Glutamatergic neuron (in vitro differentiated cells): ENCODE results near the gene TRIO. TPM values are rescaled to one million over a fixed set of nuclear protein-coding genes. Genes with fewer than 3 reads are reported as not detected.

ENCODE experiments used
- DNase-seq: peaks from one replicate; pipeline ENCODE4 v3.0.0; 2022
- H3K27ac Mint-ChIP-seq: one replicate; pipeline ENCODE4 v1.8.0; 2020; ENCODE audit warnings: mild to moderate bottlenecking, mixed read lengths, inconsistent platforms; ENCODE audit not compliant: unreplicated experiment
- H3K27me3 Mint-ChIP-seq: one replicate; pipeline ENCODE4 v1.8.0; 2020; ENCODE audit warnings: mild to moderate bottlenecking, moderate library complexity, mixed read lengths, inconsistent platforms; ENCODE audit not compliant: unreplicated experiment
- H3K36me3 Mint-ChIP-seq: one replicate; pipeline ENCODE4 v1.8.0; 2020; ENCODE audit warnings: mild to moderate bottlenecking, mixed read lengths, inconsistent platforms; ENCODE audit not compliant: unreplicated experiment
- H3K4me1 Mint-ChIP-seq: one replicate; pipeline ENCODE4 v1.8.0; 2020; ENCODE audit warnings: mild to moderate bottlenecking, low read depth, mixed read lengths, inconsistent platforms; ENCODE audit not compliant: unreplicated experiment
- H3K4me3 Mint-ChIP-seq: one replicate; pipeline ENCODE4 v1.8.0; 2020; ENCODE audit warnings: mild to moderate bottlenecking, mixed read lengths, inconsistent platforms; ENCODE audit not compliant: unreplicated experiment
- H3K9me3 Mint-ChIP-seq: one replicate; pipeline ENCODE4 v1.8.0; 2020; ENCODE audit warnings: mild to moderate bottlenecking, moderate library complexity, mixed read lengths, inconsistent platforms; ENCODE audit not compliant: unreplicated experiment
- total RNA-seq: library from RNA; stranded (reverse); fragmentation: NEBNext Ultra II Directional; extraction: Animal tissue kit (Norgen Biotek cat#: 25700); gene quantifications from one replicate; pipeline ENCODE4 v1.2.1, GENCODE V29; 2021; ENCODE audit not compliant: unreplicated experiment
- TF ChIP-seq, protein P1 (sequence below): fragments of 200-600 bp; sonication (generic); IDR thresholded peaks from one replicate; pipeline ENCODE4 v1.5.0; 2021; ENCODE audit not compliant: partially characterized antibody, unreplicated experiment

The TRIO gene
- total RNA-seq, 1 donor from 2014 or later: 281 TPM

DNA sequence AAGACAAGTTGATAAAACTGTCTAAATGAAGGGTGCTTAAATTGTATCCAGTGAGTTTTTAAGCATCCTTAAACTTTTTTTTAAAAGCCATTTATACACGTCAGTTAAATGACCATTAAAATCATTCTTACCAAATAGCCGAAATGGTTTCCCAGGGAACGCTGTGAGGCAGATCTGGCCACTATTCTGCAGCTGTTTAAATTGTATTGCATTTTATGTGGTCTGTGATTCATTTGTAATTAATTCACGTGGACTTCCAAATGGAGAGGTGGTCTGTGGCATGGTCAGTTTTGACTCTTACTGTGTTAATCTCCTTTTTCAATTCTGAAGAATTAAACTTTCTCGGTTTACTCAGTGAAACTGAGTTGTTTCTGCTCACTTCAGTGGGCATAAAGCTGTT lies 324.7 kb downstream of the TRIO start:
- H3K4me1 Mint-ChIP-seq: peaks cover 46% of the 10 kb centered on the region
- TF ChIP-seq, protein P1, sequence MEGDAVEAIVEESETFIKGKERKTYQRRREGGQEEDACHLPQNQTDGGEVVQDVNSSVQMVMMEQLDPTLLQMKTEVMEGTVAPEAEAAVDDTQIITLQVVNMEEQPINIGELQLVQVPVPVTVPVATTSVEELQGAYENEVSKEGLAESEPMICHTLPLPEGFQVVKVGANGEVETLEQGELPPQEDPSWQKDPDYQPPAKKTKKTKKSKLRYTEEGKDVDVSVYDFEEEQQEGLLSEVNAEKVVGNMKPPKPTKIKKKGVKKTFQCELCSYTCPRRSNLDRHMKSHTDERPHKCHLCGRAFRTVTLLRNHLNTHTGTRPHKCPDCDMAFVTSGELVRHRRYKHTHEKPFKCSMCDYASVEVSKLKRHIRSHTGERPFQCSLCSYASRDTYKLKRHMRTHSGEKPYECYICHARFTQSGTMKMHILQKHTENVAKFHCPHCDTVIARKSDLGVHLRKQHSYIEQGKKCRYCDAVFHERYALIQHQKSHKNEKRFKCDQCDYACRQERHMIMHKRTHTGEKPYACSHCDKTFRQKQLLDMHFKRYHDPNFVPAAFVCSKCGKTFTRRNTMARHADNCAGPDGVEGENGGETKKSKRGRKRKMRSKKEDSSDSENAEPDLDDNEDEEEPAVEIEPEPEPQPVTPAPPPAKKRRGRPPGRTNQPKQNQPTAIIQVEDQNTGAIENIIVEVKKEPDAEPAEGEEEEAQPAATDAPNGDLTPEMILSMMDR: no peak
- no peak overlapping the region for H3K4me3 Mint-ChIP-seq
- H3K27ac Mint-ChIP-seq: peak overlapping the region; percentile 88
- peaks cover 4% of the 10 kb centered on the region for H3K36me3 Mint-ChIP-seq
- no peaks in the 10 kb centered on the region for H3K27me3 Mint-ChIP-seq
- no peak for DNase-seq
- peaks cover 2% of the 10 kb centered on the region for H3K9me3 Mint-ChIP-seq

DNA sequence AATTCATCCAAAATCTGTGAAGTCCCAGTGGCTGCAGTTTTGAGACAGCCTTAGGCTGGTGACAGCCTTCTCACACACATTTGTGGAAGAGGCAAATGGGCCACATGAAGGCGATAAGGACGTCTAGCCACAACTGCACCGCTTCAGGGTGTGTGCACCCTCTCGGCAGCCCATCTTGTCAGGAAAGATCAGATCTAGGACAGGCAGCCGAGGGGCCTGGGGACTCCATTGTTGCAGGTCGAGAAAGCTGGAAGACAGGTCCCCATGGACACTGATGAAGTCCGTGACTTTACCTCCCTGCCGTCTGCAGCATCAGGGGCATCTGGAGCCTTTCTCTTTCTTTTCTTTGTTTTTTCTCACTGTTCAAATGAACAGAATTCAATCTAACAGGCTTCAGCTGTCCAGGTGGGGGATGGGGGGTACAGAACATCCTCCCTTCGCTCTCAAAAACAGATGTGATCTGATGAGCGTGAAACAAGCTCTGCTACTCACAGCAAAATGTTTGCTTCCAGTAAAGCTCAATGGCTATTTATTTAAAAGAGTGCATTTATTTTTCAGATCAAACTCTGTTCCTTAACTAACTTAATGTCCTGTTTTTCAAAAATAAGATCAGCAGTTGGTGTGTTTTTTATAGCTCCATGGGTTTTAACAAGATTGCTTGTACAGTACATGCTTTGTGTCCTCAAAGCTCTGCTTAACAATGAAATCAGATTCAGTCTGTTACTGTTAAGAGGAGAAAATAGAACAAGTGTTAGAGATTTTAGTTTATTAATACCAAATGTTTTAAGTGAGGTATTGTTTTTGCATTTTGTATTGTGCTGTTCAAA lies 326.6 kb downstream of the TRIO start:
- H3K36me3 Mint-ChIP-seq: no peaks in the 10 kb centered on the region
- TF ChIP-seq, protein P1: no peak
- H3K27me3 Mint-ChIP-seq: no peaks in the 10 kb centered on the region
- H3K27ac Mint-ChIP-seq: peak overlapping the region; percentile 88
- H3K4me1 Mint-ChIP-seq: peaks cover 33% of the 10 kb centered on the region
- H3K9me3 Mint-ChIP-seq: peaks cover 2% of the 10 kb centered on the region
- peak; percentile 63 for DNase-seq
- H3K4me3 Mint-ChIP-seq: peak overlapping the region; percentile 72

DNA sequence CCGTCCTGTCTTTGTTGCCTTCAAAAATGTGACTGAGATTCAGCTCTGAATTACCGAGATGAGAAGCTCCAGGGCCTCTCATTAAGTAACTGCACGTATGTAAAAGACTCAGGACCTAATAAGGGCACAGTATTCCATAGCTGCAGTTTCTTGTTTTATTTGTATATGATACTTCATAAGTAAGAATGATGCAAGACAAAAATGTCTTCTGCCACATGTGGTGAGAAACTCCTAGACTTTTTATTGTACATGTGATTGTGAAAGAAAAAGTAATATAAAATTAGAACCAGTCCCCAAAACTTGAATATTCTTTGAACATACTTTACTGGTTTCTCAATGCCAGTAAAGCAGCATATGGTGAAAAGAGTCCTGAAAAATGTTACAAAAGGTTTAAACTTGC lies 328.4 kb downstream of the TRIO start:
- no peak overlapping the region for H3K4me3 Mint-ChIP-seq
- TF ChIP-seq, protein P1: no peak
- no peaks in the 10 kb centered on the region for H3K27me3 Mint-ChIP-seq
- H3K9me3 Mint-ChIP-seq: peaks cover 2% of the 10 kb centered on the region
- H3K4me1 Mint-ChIP-seq: peaks cover 28% of the 10 kb centered on the region
- H3K36me3 Mint-ChIP-seq: peaks cover 7% of the 10 kb centered on the region
- peak overlapping the region; percentile 80 for H3K27ac Mint-ChIP-seq
- DNase-seq: no peak

DNA sequence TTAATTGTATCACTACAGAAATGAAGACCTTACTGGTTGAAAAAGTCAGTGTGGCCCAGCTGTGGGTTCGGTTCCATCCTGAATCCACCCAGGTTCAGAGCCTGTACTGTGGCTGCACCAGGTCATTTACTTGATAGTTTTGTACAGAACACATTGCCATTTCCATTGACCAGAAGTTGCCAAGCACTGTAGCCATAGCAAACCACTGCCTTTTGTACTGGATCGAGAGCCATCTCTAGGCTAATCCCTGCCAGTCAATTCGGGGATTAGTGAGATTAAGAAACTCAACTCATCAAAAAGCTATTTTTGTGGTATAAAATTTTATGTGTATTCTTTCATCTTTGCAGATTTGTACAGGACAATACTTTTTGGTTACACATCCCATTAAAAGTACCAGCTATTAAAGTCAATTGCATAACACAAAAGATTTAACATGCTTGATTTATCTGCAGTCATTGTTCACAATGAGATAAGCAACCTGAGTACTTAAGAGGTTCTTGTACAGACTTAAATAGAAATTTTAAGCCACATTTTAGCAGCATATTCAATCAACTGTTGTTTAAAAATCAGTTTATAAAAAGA lies 329.9 kb downstream of the TRIO start:
- Mint-ChIP-seq H3K36me3 (peaks cover 7% of the 10 kb centered on the region), H3K27me3 (no peaks in the 10 kb centered on the region)

More for the DNA sequence above, 329.9 kb downstream of the TRIO start:
- DNase-seq: no peak
- no peak overlapping the region for H3K27ac Mint-ChIP-seq
- no peak overlapping the region for H3K4me3 Mint-ChIP-seq
- H3K4me1 Mint-ChIP-seq: peaks cover 28% of the 10 kb centered on the region
- peaks cover 2% of the 10 kb centered on the region for H3K9me3 Mint-ChIP-seq
- TF ChIP-seq, protein P1: no peak
